Measurements from ENCODE around the gene PCBP2.
A peak's percentile ranks its signal among the peaks of the same experiment; 100 is the strongest.

The PCBP2 gene

DNA sequence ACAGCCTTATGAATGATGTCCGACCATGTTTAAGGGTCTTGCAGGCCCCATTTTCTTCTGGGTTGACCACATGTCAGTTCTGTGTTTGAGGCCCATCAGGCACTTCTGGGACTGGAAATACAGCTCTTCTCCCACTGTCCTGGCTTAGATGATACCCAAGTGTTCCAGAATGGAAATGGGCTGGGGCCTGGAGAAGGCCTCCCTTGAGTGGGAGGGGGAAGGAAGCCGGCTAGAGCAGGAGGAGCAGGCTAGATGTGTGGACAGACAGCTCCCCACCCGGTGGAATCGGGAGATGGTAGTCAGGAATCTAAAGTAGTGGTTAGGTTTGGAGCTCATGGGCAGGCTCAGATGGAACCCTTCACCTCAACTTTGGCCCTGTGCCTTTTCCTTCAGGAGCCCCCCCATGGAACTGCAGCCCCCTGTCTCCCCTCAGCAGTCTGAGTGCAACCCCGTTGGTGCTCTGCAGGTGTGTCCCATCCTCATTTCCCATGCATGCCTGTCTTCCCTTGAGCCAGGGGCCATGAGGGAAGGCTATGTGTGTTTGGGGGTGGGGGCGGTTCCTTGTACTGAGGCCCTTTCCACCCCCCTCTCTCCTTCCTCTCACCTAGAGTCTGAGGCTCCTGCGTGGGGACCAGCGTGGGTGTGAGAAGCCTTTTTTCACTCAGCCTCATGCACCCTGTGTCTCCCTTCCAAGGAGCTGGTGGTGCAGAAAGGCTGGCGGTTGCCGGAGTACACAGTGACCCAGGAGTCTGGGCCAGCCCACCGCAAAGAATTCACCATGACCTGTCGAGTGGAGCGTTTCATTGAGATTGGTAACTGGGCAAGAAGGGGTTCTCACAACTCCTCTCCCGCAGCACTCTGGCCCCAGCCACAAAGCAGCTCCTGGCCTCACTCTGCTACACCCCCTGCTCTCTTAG, 52.4 kb downstream of the PCBP2 start:
- H3K27ac ChIP-seq, result peak overlapping the region in 4 of 21 experiments; percentile 7 to 67 (median 47)
- H3K4me3 ChIP-seq, result no peak overlapping the region

DNA sequence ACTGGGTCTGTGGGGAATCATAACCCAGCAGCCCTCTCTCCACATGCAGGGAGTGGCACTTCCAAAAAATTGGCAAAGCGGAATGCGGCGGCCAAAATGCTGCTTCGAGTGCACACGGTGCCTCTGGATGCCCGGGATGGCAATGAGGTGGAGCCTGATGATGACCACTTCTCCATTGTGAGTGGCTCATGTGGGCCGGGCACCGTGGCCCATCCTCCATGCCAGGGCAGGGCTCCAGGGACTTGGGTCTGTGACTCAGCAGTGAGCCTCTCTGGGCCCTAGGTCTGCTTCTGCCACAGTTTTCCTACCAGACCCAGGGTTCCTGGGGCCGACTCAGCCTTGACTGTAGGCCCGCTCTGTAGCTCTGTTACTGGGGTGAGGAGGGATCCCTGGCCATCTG, 53.2 kb downstream of the PCBP2 start:
- H3K27ac ChIP-seq, result peak overlapping the region in 6 of 21 experiments; percentile 15 to 44 (median 26)
- no peak overlapping the region for H3K4me3 ChIP-seq

DNA sequence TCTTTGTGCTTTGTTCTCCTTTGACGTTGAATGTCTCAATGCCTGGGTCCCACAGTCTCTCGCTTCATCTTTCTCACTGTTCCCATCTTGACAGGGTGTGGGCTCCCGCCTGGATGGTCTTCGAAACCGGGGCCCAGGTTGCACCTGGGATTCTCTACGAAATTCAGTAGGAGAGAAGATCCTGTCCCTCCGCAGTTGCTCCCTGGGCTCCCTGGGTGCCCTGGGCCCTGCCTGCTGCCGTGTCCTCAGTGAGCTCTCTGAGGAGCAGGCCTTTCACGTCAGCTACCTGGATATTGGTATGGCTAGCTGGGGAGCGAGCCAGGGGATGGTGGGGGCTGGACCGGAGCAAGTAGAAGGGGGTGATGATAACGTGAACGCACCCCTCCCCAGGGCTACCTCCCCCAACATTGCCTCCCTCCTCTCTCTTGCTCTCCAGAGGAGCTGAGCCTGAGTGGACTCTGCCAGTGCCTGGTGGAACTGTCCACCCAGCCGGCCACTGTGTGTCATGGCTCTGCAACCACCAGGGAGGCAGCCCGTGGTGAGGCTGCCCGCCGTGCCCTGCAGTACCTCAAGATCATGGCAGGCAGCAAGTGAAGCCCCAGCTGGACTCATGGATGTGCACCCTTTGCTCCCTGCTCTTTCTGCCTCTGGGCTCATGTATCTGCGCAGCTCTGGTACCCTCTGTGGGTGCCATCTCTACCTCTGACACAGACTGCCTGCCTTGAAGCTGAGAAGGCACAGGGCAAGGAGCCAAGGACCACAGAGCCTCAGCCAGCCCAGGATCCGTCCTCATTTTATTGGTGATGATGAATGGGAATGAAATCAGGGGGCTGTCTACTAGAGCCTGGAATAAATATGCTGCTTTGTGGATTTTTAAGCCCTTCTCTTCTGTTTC, 53.9 kb downstream of the PCBP2 start:
- no peak overlapping the region for H3K4me3 ChIP-seq

DNA sequence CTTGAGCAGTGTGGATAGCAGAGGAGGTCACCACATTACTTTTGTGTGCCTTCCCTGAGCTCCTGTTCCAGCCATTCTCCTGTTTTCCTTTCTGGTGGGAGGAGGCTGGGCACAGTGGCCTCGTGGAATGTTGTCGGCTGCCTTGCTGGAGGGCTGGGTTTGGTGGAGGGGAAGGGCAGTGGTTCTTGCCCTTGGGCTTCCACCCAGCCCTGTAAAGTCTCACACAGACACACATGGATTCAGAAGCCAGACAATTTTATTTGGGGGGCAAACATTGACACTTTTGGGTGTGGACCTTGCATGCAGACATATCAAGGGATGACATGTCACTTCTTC, 54.5 kb downstream of the PCBP2 start:
- Histone ChIP-seq H3K4me3 (no peak overlapping the region), H3K27ac (peak overlapping the region in 3 of 21 experiments; percentile 13 to 23 (median 15))

More for the DNA sequence above, 53.9 kb downstream of the PCBP2 start:
- peak overlapping the region in 5 of 21 experiments; percentile 17 to 53 (median 32) for H3K27ac ChIP-seq

DNA sequence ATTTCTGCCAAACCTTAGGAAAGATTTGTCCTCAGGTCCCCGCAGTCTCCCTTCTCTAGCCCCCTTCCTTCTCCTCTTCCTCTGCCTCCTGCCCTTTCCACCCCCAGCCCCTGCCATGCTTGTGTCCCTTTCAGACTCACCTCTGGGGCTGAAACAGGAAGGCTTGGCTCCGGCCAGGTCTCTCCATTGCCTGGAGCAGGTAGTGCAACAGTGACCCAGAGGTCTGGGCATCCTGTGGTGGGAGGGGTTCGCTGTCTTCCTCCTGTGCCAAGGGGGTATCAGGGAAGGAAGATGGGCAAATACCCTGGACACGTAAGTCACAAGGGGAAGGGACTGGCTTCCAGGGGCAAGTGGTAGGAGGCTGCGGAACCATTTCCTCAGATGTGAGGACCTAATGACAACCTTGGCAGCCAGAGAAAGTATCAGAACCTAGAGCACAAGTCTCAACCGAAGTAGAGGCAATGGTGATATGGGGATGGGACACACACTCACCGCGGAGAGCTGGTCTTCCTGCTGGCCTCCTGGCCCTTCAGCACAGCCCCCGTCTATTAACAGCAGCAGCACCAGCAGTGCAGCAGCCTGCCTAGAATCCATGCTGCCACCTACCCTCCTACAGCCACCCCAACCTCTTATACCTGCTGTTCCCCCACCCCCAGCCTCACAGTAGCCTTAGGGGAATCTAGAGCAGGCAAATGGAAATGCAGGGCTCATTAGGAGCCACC, 55.1 kb downstream of the PCBP2 start, which contains the start of gene NPFF:
Gene NPFF (minus strand): TSS at position 604 of the 722 bp plus-strand sequence. CDS start 10 bp downstream, at position 594.
- no peak within 1 kb of the TSS for H3K4me3 ChIP-seq
- peak within 1 kb of the TSS in 5 of 21 experiments; percentile 5 to 26 (median 15) for H3K27ac ChIP-seq

DNA sequence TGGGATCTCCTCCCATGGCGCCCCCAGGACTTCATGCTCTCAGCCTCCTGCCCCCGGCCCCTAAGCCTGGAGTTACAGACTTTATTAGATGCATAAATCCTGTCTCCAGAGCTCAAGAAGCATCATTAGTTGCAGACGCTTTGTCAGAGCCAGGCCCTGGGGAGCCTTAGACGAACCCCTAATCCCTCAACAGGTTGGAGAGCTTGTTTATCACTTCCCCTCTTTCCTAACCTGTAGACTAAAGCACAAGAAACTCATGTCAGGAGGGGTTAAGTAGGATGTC, 55.6 kb downstream of the PCBP2 start:
- Histone ChIP-seq H3K27ac (peak overlapping the region in 2 of 21 experiments; percentile 5 to 13), H3K4me3 (no peak overlapping the region)

DNA sequence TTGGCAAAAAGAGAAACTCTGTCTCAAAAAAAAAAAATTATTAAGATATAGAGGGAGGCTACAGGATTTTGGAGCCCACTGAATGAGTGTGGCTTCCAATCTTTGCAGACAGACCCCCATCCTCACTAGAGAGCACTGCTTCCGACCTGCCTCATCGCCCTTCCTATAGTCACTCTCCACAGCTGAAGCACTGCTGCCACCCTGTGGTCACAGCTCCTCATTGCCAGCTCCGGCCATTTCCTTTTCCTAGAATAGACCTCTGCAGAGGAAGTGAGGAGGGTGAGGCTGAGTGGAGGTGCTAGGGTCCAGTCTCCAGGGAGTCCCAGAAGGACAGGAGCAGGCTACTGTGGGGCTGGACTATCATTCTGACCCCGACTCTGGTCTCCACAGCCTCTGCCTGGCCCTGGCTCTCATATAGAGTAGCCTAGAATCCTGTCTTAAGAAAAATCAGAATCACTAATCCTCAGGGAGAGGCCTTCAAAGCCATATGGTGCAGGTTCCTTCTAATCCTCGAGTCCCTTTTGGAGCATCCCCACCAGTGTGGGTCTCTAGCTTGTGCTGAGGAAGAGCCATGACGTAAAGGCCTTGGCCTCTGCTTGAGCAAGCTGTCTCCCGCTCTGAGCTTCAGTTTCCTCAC, 56.8 kb downstream of the PCBP2 start:
- peak overlapping the region in 11 of 21 experiments; percentile 3 to 48 (median 22) for H3K27ac ChIP-seq
- no peak overlapping the region for H3K4me3 ChIP-seq

DNA sequence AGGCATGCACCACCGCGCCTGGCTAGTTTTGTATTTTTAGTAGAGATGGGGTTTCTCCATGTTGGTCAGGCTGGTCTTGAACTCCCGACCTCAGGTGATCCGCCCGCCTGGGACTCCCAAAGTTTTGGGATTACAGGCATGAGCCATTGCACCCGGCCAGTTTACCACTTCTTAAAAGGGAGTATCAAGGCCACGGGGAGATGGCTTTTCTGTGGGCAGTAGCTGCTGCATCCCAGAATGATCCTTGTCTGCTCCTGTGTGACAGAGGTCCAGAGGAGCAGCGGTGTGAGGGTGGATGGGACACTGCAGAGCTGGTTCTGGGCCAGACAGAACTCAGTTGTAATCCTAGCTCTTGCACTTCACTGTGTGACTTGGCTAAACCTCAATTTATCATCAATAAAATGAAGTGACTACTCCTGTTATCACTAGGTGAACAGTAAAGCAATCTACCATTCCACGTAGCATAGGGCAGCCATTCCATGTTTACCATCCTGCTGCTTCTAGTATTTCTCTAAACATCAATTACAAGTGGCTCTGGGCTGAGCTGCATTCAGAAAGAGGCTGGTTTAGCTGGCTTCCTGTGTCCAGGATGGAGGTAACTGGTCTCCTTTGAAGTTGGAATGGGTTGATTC, 58.4 kb downstream of the PCBP2 start:
- Histone ChIP-seq H3K27ac (no peak overlapping the region), H3K4me3 (no peak overlapping the region)

DNA sequence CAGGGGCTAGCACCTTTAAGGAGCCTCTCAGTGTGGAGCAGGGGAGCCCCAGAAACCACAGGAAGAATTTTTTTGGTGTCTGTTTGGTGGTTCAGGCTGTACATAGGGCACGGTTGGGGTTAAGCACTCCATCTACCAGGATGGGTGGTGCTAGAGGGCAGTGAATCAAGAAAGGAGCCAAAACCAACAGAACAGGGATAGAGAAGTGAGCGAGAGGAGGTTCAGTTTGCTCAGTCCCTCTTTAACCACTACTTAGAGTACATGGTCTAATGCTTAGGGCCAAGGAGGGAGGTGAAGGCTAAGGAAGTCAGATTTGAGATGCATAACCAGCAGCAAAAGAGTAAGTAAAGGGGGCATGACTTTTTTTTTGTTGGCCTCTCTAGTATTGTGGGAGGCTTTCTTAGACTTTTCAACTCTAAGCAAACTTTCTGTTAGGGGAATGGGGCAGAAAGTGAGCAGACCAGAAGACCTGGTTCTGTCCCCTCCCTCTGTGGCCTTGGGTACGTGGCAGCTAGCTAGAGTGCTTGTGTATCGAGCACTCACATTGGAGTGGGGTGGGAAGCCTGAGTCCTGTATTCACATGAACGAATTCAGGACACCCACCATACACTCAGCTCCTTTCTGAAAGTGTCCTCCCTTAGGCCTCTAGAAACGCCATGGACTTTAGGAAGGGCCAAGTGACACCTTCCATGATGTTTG, 62.0 kb downstream of the PCBP2 start:
- no peak overlapping the region for H3K4me3 ChIP-seq
- no peak overlapping the region for H3K27ac ChIP-seq

DNA sequence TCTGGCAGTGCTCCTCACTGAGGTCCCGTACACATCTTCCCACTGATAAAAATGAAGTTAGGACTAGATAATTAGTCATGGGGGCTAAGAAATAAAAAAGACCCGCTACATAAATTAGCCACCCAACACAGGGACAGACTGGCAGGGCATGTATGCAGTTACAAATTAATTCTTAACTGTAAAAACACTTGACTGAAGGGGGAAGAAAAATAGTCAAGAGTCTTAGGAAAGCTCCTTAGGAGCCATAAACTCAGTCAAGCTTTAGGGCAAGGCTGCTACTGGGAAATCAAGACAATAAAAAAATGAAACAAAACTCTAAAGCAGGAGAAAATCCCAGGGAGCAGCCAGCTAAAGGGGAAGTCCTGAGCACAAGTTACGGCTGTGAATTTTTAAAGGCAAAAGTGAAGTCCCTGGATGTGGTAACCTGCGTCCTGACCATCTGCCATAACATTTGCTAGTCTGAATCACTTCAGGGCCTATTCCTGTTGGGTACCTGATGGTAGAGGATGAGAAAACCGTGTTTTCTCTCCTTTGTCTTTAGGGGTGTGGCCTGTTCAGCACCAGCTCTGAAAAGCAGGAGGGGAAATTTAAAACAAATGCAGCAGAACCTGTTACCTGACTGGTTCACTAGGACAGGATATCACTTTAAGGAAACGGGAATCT, 62.9 kb downstream of the PCBP2 start:
- no peak overlapping the region for H3K4me3 ChIP-seq
- no peak overlapping the region for H3K27ac ChIP-seq

DNA sequence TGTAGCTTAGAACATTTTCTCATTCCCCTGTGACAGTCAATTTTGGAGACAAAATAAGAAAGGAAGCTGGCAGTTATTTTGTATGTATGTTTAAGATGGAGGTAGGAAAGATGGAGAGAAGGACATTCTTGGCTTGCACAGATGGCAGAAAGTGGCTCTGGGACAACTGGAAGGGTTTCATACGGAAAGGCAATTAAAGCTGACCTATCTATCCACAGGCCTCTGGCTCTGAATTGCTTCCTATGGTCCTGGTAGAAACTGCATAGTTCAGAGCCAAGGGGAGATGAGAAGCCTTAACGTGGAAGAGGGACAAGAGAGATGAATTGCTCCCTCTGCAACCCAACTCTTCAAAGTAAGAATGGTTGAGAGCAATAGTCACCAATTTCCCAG, 63.4 kb downstream of the PCBP2 start:
- peak overlapping the region in 1 of 21 experiments; percentile 4 for H3K27ac ChIP-seq

DNA sequence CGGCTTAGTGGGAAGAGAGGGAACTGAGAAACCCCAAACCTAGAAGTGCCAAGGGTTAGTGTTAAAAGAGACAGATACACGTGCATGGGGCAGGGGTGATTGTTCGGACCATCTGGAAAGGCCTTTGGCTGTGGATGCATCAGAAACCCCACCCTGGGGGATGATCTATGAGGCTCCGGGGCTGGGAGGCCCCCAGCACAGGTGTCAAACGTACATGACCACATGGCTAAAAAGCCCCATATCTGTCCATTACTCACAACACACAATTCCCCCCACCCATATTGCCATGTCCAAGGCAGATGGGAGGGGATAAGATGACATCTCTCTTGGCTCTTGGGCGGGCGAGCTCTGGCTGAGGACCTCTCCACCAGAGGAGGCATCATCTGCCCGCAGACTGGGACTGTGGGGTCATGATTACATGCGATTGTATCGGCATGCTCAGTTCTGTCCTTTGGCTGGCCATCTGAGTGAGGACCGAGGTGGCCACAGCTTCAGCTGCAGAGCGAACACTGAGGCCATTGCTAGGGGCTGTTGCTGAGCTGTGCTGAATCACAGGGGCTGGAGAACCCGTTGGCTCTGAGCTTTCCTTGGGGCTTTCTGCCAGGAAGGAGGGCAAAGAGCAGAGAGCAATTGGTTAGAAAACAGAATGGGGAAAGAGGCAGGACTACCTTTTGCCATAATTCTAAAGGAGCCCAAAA, 65.0 kb downstream of the PCBP2 start:
- Histone ChIP-seq H3K27ac (no peak overlapping the region), H3K4me3 (no peak overlapping the region)

More for the DNA sequence above, 63.4 kb downstream of the PCBP2 start:
- no peak overlapping the region for H3K4me3 ChIP-seq

DNA sequence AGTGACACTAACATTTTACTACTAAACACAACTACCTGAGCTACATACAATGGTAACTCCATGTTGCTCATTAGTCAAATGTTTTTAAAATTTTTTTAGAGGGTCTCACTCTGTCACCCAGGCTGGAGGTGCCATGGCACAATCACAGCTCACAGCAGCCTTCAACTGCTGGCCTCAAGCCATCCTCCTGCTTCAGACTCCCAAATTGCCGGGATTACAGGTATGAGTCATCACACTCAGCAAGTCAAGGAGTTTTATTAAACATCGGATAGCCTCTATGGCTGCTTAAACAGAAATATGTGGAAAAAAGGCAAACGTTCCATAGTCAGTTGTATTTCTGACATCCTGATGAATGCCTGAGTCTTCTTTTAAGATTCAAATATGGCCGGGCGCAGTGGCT, 66.5 kb downstream of the PCBP2 start:
- no peak overlapping the region for H3K27ac ChIP-seq
- H3K4me3 ChIP-seq, result no peak overlapping the region

DNA sequence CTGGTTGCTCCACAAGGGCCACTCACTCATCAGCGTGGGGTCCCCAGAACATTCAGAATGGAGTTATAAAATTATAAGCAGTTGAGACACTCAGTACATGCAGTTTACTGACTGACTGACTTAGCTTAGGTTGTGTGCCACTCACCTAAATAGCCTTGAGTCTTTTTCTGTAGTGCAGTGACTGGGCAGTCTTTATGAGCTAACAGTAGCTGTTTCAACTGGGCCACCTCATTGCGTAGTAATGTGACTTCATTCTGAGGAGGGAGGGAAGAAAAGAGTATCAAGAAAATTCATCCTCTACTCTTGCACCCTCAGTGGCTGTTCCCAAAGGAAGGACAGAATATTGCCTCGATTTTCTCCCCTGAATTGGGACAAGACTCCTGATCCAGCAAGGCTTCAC, 71.2 kb downstream of the PCBP2 start:
- Histone ChIP-seq H3K4me3 (no peak overlapping the region), H3K27ac (no peak overlapping the region)

DNA sequence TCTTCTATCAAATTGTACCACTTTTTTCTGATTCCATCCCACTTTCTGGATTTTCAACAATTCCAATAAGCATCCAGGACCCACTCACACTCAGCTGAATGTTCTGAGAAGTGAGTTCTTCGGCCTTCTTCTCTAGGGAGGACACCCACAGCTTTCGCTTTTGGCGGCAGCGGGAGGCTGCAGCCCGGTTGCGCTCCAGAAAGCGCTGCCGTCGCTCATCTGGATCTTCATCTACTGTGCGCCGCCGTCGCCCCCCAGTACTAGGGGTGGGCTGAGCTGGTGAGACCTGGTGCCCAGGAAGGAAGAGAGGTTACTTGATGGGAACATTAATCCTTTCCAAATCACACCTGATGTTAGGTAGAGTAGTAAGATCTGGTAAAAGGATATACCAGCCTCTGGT, 72.6 kb downstream of the PCBP2 start:
- no peak overlapping the region for H3K27ac ChIP-seq
- H3K4me3 ChIP-seq, result no peak overlapping the region

DNA sequence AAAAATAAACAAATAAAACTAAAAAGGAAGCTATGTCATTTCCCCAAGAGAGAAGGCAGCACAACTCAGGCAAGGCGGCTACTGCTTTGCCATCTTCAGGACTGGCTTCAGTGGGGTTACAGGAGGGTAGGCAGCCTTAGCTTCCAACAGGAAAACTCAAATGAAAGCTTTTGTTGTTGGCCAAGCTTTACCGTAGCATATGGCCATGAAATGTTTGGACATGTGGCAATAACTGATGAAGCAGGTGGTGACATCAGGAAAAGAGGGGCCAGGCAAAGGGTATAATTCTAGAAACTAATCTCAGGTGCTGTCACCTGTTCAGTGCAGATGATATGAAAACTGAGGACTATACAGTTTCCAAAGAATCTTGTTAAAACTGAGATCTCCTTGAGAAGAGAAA, 78.2 kb downstream of the PCBP2 start:
- no peak overlapping the region for H3K4me3 ChIP-seq
- no peak overlapping the region for H3K27ac ChIP-seq

Data from skin epidermis (tissue), 12 donors.